ENCODE data around the gene SYCP2. TPM values are rescaled to one million over a fixed set of nuclear protein-coding genes. Genes with fewer than 3 reads are reported as not detected.

The SYCP2 gene
- total and polyA plus RNA-seq, 11 donors, result 0.59 to 2.6 (median 1.1) TPM

- TF ChIP-seq POLR2A (IDR thresholded peaks at IDR 0.05) (no peak), CTCF (IDR thresholded peaks at IDR 0.05) (no peak)
- intact Hi-C loops (cut with DNase I), result no loop called here
- Histone ChIP-seq H3K4me1 (no peaks in the 10 kb centered on the region), H3K27ac (no peak overlapping the region), H3K9me3 (no peaks in the 10 kb centered on the region), H3K4me3 (no peak overlapping the region), H3K36me3 (no peaks in the 10 kb centered on the region), H3K27me3 (no peaks in the 10 kb centered on the region)
- WGBS, 4 donors, result 85 to 89% (median 87%) methylated on average over 6 of the region's 6 CpGs
- no peak for ATAC-seq
- DNase-seq, result no peak
Measured at GRCh38 chr20:59976156-59976782, 42.8 kb upstream of the SYCP2 start.

- WGBS, 4 donors, result 85 to 90% (median 89%) methylated on average over 12 of the region's 12 CpGs
- Histone ChIP-seq H3K4me1 (no peaks in the 10 kb centered on the region), H3K9me3 (no peaks in the 10 kb centered on the region), H3K27ac (no peak overlapping the region), H3K4me3 (no peak overlapping the region), H3K27me3 (no peaks in the 10 kb centered on the region), H3K36me3 (no peaks in the 10 kb centered on the region)
- DNase-seq (no peak), ATAC-seq (no peak)
- no peak for TF ChIP-seq CTCF (IDR thresholded peaks at IDR 0.05)
- TF ChIP-seq POLR2A (IDR thresholded peaks at IDR 0.05), result no peak
- intact Hi-C loops (cut with DNase I), result no loop called here
Measured at GRCh38 chr20:59972037-59972801, 38.8 kb upstream of the SYCP2 start.

GRCh38 chr20:59971428-59971827 is 38.0 kb upstream of the SYCP2 start:
- ATAC-seq, result no peak
- 88 to 97% (median 93%) methylated on average over 1 of the region's 1 CpG for WGBS, 4 donors
- intact Hi-C loops (cut with DNase I), result no loop called here

More at GRCh38 chr20:59971428-59971827, 38.0 kb upstream of the SYCP2 start:
- Histone ChIP-seq H3K36me3 (no peaks in the 10 kb centered on the region), H3K9me3 (no peaks in the 10 kb centered on the region), H3K4me3 (no peak overlapping the region), H3K27ac (no peak overlapping the region), H3K27me3 (no peaks in the 10 kb centered on the region), H3K4me1 (no peaks in the 10 kb centered on the region)
- TF ChIP-seq POLR2A (IDR thresholded peaks at IDR 0.05) (no peak), CTCF (IDR thresholded peaks at IDR 0.05) (no peak)
- DNase-seq, result no peak

All from heart left ventricle (tissue), 16 donors.